OCI-LY7 (cell line): ENCODE data around the gene LDLRAD4.

Experiments
- CTCF ChIP-seq: fragments of 200-600 bp; sonication (generic); conservative IDR thresholded peaks from 2 replicates; pipeline ENCODE4 v1.5.1; 2014; ENCODE audit warnings: mild to moderate bottlenecking, antibody characterized with exemption, low read length, moderate library complexity, mixed read lengths
- EZH2phosphoT487 ChIP-seq: fragments of 200-600 bp; sonication (generic); IDR thresholded peaks from 2 replicates; pipeline ENCODE4 v1.6.1; 2018; ENCODE audit warnings: low read depth, borderline replicate concordance, mild to moderate bottlenecking, mixed run types, antibody characterized with exemption, low read length, moderate library complexity, mixed read lengths

GRCh38 chr18:13264091-13265007 lies 45.8 kb downstream of the LDLRAD4 start:
- TF ChIP-seq CTCF: no peak
- no peak for TF ChIP-seq EZH2phosphoT487
